ENCODE results near the gene TMEM273. TPM values are rescaled to one million over a fixed set of nuclear protein-coding genes. Genes with fewer than 3 reads are reported as not detected.

The TMEM273 gene
- polyA plus RNA-seq, 5 donors: 5.8 to 10.4 (median 7.3) TPM

GRCh38 chr10:49116509-49117375 lies 71.4 kb downstream of the TMEM273 start:
- DNase-seq: no peak

- no peak for DNase-seq
Observed at GRCh38 chr10:49115796-49116508, 72.2 kb downstream of the TMEM273 start.

GRCh38 chr10:49115015-49115795 lies 73.0 kb downstream of the TMEM273 start, which contains the start of gene VSTM4:
VSTM4 (minus strand) TSS chr10:49115522; CDS start chr10:49115485, 37 bp downstream.
- peak in 1 of 2 donors; percentile 59 for DNase-seq

GRCh38 chr10:49114718-49115014 lies 73.5 kb downstream of the TMEM273 start:
- DNase-seq: no peak

- no peak for DNase-seq
Observed at GRCh38 chr10:49113741-49114141, 74.5 kb downstream of the TMEM273 start.

- no peak for DNase-seq
Observed at GRCh38 chr10:49112851-49113250, 75.3 kb downstream of the TMEM273 start.

GRCh38 chr10:49112098-49112497 lies 76.1 kb downstream of the TMEM273 start:
- DNase-seq: no peak

GRCh38 chr10:49111320-49111698 lies 76.9 kb downstream of the TMEM273 start:
- no peak for DNase-seq

- no peak for DNase-seq
Observed at GRCh38 chr10:49110684-49111319, 77.4 kb downstream of the TMEM273 start.

- DNase-seq: peak; percentile 88 to 91
Observed at GRCh38 chr10:49109669-49110340, 78.4 kb downstream of the TMEM273 start.

GRCh38 chr10:49108656-49109055 lies 79.5 kb downstream of the TMEM273 start:
- DNase-seq: no peak

- no peak for DNase-seq
Observed at GRCh38 chr10:49107887-49108267, 80.3 kb downstream of the TMEM273 start.

GRCh38 chr10:49107111-49107886 lies 80.9 kb downstream of the TMEM273 start:
- no peak for DNase-seq

- DNase-seq: peak in 1 of 2 donors; percentile 23
Observed at GRCh38 chr10:49106451-49106850, 81.7 kb downstream of the TMEM273 start.

- DNase-seq: no peak
Observed at GRCh38 chr10:49105076-49105475, 83.1 kb downstream of the TMEM273 start.

Other genes with a start within 250 kb of the TMEM273 start
- gene LRRC18, start 248.6 kb downstream of the TMEM273 start, polyA plus RNA-seq (ENCODE audit: insufficient read depth in 1 of 5, insufficient read length in 5 of 5, low replicate concordance in 1 of 5): 1 to 10 TPM; 1.1 to 2.5 (median 1.7) TPM
- gene VSTM4, start 72.9 kb downstream of the TMEM273 start, polyA plus RNA-seq (ENCODE audit: insufficient read depth in 1 of 5, insufficient read length in 5 of 5, low replicate concordance in 1 of 5): 10 to 100 TPM; 28.7 to 34.3 (median 30.6) TPM
- not detected for gene FAM170B, start 54.4 kb downstream of the TMEM273 start, polyA plus RNA-seq (ENCODE audit: insufficient read depth in 1 of 5, insufficient read length in 5 of 5, low replicate concordance in 1 of 5)
- gene C10orf71, start 110.8 kb upstream of the TMEM273 start, polyA plus RNA-seq (ENCODE audit: insufficient read depth in 1 of 5, insufficient read length in 5 of 5, low replicate concordance in 1 of 5): under 1 TPM in 2 of 5 donors, not detected in 3; 0.04 to 0.76 TPM
- gene DRGX, start 207.7 kb upstream of the TMEM273 start, polyA plus RNA-seq (ENCODE audit: insufficient read depth in 1 of 5, insufficient read length in 5 of 5, low replicate concordance in 1 of 5): under 1 TPM in 1 of 5 donors, not detected in 4; 0.06 TPM

Measured in right lung (tissue), 5 donors.